Ovary (tissue), 3 donors: ENCODE measurements around the gene SIRT3.

Experiments
- CTCF ChIP-seq, 3 donors: fragments of 450-650 bp in 2 of 3; fragments of 200-600 bp in 1 of 3; IDR thresholded peaks; one replicate each; pipeline versions ENCODE4 v1.5.1 to v1.8.0; 2016 to 2022; ENCODE audit warnings: antibody characterized with exemption in 3 of 3, mild to moderate bottlenecking in 1 of 3
- EP300 ChIP-seq: sonication (generic); formaldehyde crosslinking; IDR thresholded peaks from one replicate; pipeline ENCODE4 v1.6.1; 2017; ENCODE audit warnings: antibody characterized with exemption
- POLR2A ChIP-seq: fragments of 450-650 bp; IDR thresholded peaks from one replicate; pipeline ENCODE4 v1.6.1; 2017; ENCODE audit warnings: antibody characterized with exemption, mild to moderate bottlenecking, moderate library complexity
- donor health status: DM: no; HTN: no; CAD: no.

DNA sequence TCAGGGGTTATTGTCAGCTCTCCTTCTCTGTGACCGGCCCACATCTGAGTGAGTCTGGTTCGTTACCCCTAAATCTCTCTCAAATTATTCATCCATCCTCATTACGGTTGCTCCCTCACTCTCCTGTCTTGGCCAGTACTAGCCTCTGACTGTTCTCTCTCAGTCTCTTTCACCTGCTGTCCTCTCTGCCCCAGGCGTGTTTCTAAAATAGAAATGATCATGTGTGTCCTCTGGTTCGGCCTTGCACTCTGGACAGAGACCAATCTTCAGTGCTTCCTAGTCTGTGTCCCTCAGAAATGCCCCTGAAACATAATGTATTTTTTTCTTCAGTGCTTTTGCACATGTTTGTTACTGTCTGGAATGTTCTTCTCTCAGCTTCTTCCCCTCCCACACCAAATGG is 5.5 kb upstream of the SIRT3 start:
- TF ChIP-seq CTCF (IDR thresholded peaks at IDR 0.05) (no peak), POLR2A (no peak), EP300 (no peak)
